ENCODE data around the gene CD3G. TPM values are rescaled to one million over a fixed set of nuclear protein-coding genes. Genes with fewer than 3 reads are reported as not detected.
"Not testable (repeated sequence)": the region's sequence is repeated elsewhere in the genome, so short reads cannot be mapped to it uniquely, and the experiment has no call there.

The CD3G gene
- total RNA-seq, 1 donor from 2014 or later = not detected

GRCh38 chr11:118304568-118305248 is 39.4 kb upstream of the CD3G start, which contains the start of gene CD3E:
Gene CD3E (plus strand): TSS chr11:118304730. CDS start chr11:118304953, 223 bp downstream.
- H3K27ac Mint-ChIP-seq (ENCODE audit: unreplicated experiment) = no peak within 1 kb of the TSS

GRCh38 chr11:118305726-118306125 is 38.4 kb upstream of the CD3G start:
- no peaks in the 10 kb centered on the region for H3K4me1 Mint-ChIP-seq (ENCODE audit: low read depth)
- H3K9me3 Mint-ChIP-seq (ENCODE audit: low read depth) = no peaks in the 10 kb centered on the region
- H3K27ac Mint-ChIP-seq (ENCODE audit: unreplicated experiment) = no peak overlapping the region
- no peaks in the 10 kb centered on the region for H3K36me3 Mint-ChIP-seq (ENCODE audit: low read depth)
- no peak for TF ChIP-seq CTCF (IDR thresholded peaks at IDR 0.05)
- no peak overlapping the region for H3K4me3 Mint-ChIP-seq (ENCODE audit: unreplicated experiment)
- DNase-seq (ENCODE audit: low spot score) = no peak
- H3K27me3 Mint-ChIP-seq (ENCODE audit: low read depth) = peaks cover 30% of the 10 kb centered on the region

More at GRCh38 chr11:118304568-118305248, 39.4 kb upstream of the CD3G start, which contains the start of gene CD3E:
- Mint-ChIP-seq H3K27me3 (ENCODE audit: low read depth) (peaks cover 35% of the 10 kb centered on the region), H3K4me3 (ENCODE audit: unreplicated experiment) (no peak within 1 kb of the TSS), H3K36me3 (ENCODE audit: low read depth) (no peaks in the 10 kb centered on the region), H3K4me1 (ENCODE audit: low read depth) (no peaks in the 10 kb centered on the region), H3K9me3 (ENCODE audit: low read depth) (no peaks in the 10 kb centered on the region)
- DNase-seq (ENCODE audit: low spot score) = no peak
- TF ChIP-seq CTCF (IDR thresholded peaks at IDR 0.05) = no peak

GRCh38 chr11:118306556-118306955 is 37.6 kb upstream of the CD3G start:
- H3K4me3 Mint-ChIP-seq (ENCODE audit: unreplicated experiment) = no peak overlapping the region
- peaks cover 29% of the 10 kb centered on the region for H3K27me3 Mint-ChIP-seq (ENCODE audit: low read depth)
- TF ChIP-seq CTCF (IDR thresholded peaks at IDR 0.05) = no peak
- H3K36me3 Mint-ChIP-seq (ENCODE audit: low read depth) = no peaks in the 10 kb centered on the region
- no peak for DNase-seq (ENCODE audit: low spot score)
- no peaks in the 10 kb centered on the region for H3K9me3 Mint-ChIP-seq (ENCODE audit: low read depth)
- H3K27ac Mint-ChIP-seq (ENCODE audit: unreplicated experiment) = no peak overlapping the region
- no peaks in the 10 kb centered on the region for H3K4me1 Mint-ChIP-seq (ENCODE audit: low read depth)

GRCh38 chr11:118308995-118309528 is 35.1 kb upstream of the CD3G start:
- not testable (repeated sequence) for H3K9me3 Mint-ChIP-seq (ENCODE audit: low read depth); DNase-seq (ENCODE audit: low spot score); H3K27ac Mint-ChIP-seq (ENCODE audit: unreplicated experiment); H3K36me3 Mint-ChIP-seq (ENCODE audit: low read depth); H3K4me3 Mint-ChIP-seq (ENCODE audit: unreplicated experiment); H3K4me1 Mint-ChIP-seq (ENCODE audit: low read depth)
- peaks cover 25% of the 10 kb centered on the region for H3K27me3 Mint-ChIP-seq (ENCODE audit: low read depth)

GRCh38 chr11:118310271-118310670 is 33.9 kb upstream of the CD3G start:
- TF ChIP-seq CTCF (IDR thresholded peaks at IDR 0.05) = no peak
- peaks cover 29% of the 10 kb centered on the region for H3K27me3 Mint-ChIP-seq (ENCODE audit: low read depth)
- no peak for DNase-seq (ENCODE audit: low spot score)

More at GRCh38 chr11:118310271-118310670, 33.9 kb upstream of the CD3G start:
- H3K27ac Mint-ChIP-seq (ENCODE audit: unreplicated experiment) = no peak overlapping the region
- no peaks in the 10 kb centered on the region for H3K4me1 Mint-ChIP-seq (ENCODE audit: low read depth)
- no peaks in the 10 kb centered on the region for H3K9me3 Mint-ChIP-seq (ENCODE audit: low read depth)
- H3K4me3 Mint-ChIP-seq (ENCODE audit: unreplicated experiment) = no peak overlapping the region
- H3K36me3 Mint-ChIP-seq (ENCODE audit: low read depth) = no peaks in the 10 kb centered on the region

All from chondrocyte (in vitro differentiated cells).